Activated T-cell treated with anti-CD3 and anti-CD28 coated beads, Interleukin-2, amount 50 U/mL, for 48 hours (primary cell): ENCODE measurements around the gene FHIP1B.
"Not testable (repeated sequence)": the region's sequence is repeated elsewhere in the genome, so short reads cannot be mapped to it uniquely, and the experiment has no call there.

Experiments
- DNase-seq, 2 experiments: peaks; one replicate each; pipeline ENCODE4 v3.0.0-alpha.2; 2020

FHIP1B gene

GRCh38 chr11:6234387-6235107 is at the start of gene FHIP1B:
FHIP1B (minus strand) TSS chr11:6234636; CDS start chr11:6224516, 10,120 bp downstream.
- peak; percentile 99 for DNase-seq

- no peak for DNase-seq
Measured at GRCh38 chr11:6283453-6284023, 49.1 kb upstream of the FHIP1B start.

GRCh38 chr11:6280809-6281208 is 46.4 kb upstream of the FHIP1B start:
- DNase-seq, result not testable (repeated sequence)

GRCh38 chr11:6273188-6273587 is 38.8 kb upstream of the FHIP1B start:
- no peak for DNase-seq

- no peak for DNase-seq
Measured at GRCh38 chr11:6271598-6271997, 37.2 kb upstream of the FHIP1B start.

GRCh38 chr11:6270584-6271246 is 36.3 kb upstream of the FHIP1B start:
- DNase-seq, result no peak

- DNase-seq, result no peak
Measured at GRCh38 chr11:6269994-6270393, 35.6 kb upstream of the FHIP1B start.

GRCh38 chr11:6268820-6269219 is 34.4 kb upstream of the FHIP1B start:
- no peak for DNase-seq

GRCh38 chr11:6263662-6264061 is 29.2 kb upstream of the FHIP1B start:
- DNase-seq, result no peak

- no peak for DNase-seq
Measured at GRCh38 chr11:6260207-6260726, 25.8 kb upstream of the FHIP1B start.

GRCh38 chr11:6258571-6259081 is 24.2 kb upstream of the FHIP1B start:
- peak in 1 of 2 experiments; percentile 31 for DNase-seq

- no peak for DNase-seq
Measured at GRCh38 chr11:6258141-6258540, 23.7 kb upstream of the FHIP1B start.

GRCh38 chr11:6253197-6253596 is 18.8 kb upstream of the FHIP1B start:
- DNase-seq, result no peak

- DNase-seq, result no peak
Measured at GRCh38 chr11:6251990-6252473, 17.6 kb upstream of the FHIP1B start.

- DNase-seq, result peak; percentile 66 to 77
Measured at GRCh38 chr11:6251120-6251733, 16.8 kb upstream of the FHIP1B start.

- no peak for DNase-seq
Measured at GRCh38 chr11:6249770-6250555, 15.5 kb upstream of the FHIP1B start.

- DNase-seq, result not testable (repeated sequence)
Measured at GRCh38 chr11:6248897-6249296, 14.5 kb upstream of the FHIP1B start.

- DNase-seq, result no peak
Measured at GRCh38 chr11:6248248-6248647, 13.8 kb upstream of the FHIP1B start.

- no peak for DNase-seq
Measured at GRCh38 chr11:6245536-6245935, 11.1 kb upstream of the FHIP1B start.

GRCh38 chr11:6241316-6241715 is 6.9 kb upstream of the FHIP1B start:
- no peak for DNase-seq

- DNase-seq, result no peak
Measured at GRCh38 chr11:6240781-6241180, 6.3 kb upstream of the FHIP1B start.

- no peak for DNase-seq
Measured at GRCh38 chr11:6240139-6240538, 5.7 kb upstream of the FHIP1B start.
